ENCODE measurements around the gene OGDH.

- TF ChIP-seq POLR2A (IDR thresholded peaks at IDR 0.05) (no peak), POLR2AphosphoS5 (IDR thresholded peaks at IDR 0.05) (no peak), CTCF (IDR thresholded peaks at IDR 0.05) (no peak)
These were observed 72.2 kb downstream of the OGDH start for GRCh38 chr7:44678471-44679179.

Data from transverse colon (tissue), 4 donors.